ENCODE measurements around the gene NDN. TPM values are rescaled to one million over a fixed set of nuclear protein-coding genes. Genes with fewer than 3 reads are reported as not detected.
"Not testable (repeated sequence)": the region's sequence is repeated elsewhere in the genome, so short reads cannot be mapped to it uniquely, and the experiment has no call there.

The NDN gene, protein sequence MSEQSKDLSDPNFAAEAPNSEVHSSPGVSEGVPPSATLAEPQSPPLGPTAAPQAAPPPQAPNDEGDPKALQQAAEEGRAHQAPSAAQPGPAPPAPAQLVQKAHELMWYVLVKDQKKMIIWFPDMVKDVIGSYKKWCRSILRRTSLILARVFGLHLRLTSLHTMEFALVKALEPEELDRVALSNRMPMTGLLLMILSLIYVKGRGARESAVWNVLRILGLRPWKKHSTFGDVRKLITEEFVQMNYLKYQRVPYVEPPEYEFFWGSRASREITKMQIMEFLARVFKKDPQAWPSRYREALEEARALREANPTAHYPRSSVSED
- total RNA-seq: 10 to 100 TPM; 14.7 to 21.4 TPM
- long read RNA-seq, transcript NDN-202 (1 exons, 1,627 nt): major isoform, 47 of 47 reads
- long read RNA-seq, partial matches to known transcripts: 0 of 47 reads
- long read RNA-seq, other reads (novel, unspliced or antisense): 0 of 47 reads

DNA sequence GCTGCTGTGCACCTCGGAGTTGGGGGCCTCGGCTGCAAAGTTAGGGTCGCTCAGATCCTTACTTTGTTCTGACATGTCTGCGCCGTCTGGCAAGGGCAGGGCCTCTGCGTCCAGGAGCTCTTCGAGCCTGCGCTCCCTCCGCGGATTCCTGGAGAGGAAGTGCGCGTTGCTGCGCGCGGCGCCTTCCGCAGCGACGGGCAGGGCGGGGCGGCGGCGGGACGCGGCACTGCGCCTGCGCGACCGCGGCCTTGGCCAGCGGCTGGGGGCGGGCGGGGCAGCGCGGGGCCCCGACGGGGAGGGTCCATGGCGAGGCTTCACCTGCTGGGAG lies at the start of gene NDN:
Gene NDN (minus strand): TSS at position 163 of the 328 bp plus-strand sequence. CDS start 88 bp downstream, at position 75.
- intact Hi-C loops (cut with DNase I, micrococcal nuclease): no loop called here
- ATAC-seq (peak; percentile 92), DNase-seq (peak; percentile 41 to 43)

DNA sequence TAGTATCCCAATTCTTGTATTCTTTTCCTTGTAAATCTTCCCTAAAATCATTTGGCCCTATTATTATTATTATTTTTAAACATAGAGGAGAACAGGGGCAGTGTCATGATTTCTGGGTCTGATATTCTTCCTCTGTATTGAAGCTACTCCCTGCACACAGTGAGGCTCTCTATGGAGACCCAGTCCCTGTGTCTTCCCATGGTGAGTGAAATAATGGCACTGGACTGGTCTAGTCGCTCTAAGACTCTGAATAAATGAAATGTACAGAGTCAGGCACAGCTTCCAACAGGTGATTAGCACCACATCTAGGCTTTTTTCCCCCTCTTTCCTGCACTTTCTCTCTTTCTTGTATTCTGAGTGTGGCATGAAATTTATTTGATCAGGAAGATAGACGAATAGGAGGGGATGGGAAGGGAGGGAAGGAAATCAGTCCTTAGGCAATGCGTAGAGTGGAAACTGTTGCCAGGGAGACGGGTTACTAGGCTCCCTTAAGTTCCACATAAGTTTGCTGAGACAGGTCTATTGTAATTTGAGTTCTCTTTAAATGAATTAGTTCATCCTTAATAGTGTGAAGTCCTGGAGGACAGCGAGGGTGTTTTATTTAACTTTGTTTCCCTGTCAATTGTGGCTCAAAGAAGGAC lies 49.0 kb upstream of the NDN start:
- intact Hi-C loops (cut with DNase I, micrococcal nuclease): no loop called here
- no peak for ATAC-seq
- no peak for DNase-seq

DNA sequence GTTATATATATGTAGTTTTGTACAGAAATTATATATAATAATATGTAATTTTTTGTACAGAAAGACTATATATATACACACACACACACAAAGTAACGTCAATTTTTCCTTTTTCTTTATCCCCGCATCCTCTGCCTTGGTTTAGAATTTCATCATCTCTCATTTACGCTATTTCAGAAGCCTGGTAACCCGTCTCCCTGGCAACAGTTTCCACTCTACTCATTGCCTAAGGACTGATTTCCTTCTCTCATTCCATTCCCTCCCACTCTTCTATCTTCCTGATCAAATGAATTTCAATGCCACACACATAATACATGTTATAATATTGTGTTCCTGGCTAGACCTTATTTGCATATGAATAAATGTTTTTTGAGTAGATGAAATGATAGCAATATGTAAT lies 47.8 kb upstream of the NDN start:
- DNase-seq (no peak), ATAC-seq (no peak)
- intact Hi-C loops (cut with DNase I, micrococcal nuclease): no loop called here

DNA sequence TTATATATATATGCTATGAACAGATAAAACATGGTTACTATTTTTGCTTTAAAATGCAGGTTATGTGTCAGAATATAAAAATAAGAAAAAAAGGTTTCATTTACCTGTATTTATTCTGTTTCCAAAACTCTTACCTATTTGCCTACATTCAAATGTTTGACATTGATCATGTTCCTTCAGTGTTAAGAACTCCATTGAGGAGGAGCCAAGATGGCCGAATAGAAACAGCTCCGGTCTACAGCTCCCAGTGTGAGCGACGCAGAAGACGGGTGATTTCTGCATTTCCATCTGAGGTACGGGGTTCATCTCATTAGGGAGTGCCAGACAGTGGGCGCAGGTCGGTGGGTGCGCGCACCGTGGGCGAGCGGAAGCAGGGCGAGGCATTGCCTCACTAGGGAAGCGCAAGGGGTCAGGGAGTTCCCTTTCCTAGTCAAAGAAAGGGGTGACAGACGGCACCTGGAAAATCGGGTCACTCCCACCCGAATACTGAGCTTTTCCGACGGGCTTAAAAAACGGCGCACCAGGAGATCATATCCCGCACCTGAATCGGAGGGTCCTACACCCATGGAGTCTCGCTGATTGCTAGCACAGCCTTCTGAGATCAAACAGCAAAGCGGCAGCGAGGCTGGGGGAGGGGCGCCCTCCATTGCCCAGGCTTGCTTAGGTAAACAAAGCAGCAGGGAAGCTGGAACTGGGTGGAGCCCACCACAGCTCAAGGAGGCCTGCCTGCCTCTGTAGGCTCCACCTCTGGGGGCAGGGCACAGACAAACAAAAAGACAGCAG lies 27.0 kb upstream of the NDN start:
- ATAC-seq; DNase-seq; intact Hi-C loops (cut with DNase I, micrococcal nuclease): not testable (repeated sequence)

DNA sequence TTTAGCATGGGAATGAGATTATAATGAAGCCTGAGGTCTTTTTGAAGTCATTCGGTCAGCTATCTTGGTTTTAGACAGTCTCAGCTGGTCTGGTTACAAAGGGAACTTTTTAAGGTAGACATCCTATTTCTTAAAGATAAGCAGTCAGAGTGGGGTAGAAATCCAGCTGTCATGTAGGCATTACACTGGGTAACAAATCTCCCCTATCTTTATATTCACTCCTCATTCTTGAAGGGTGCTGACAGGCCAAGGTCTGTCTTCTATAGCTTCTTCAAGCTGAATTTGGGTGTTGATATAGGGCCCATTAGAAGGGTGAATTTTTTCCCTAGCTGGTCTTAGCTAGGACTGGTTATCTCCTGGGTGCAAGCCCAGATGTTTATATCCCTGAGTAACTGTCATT lies 21.2 kb upstream of the NDN start:
- no peak for ATAC-seq
- DNase-seq: no peak
- intact Hi-C loops (cut with DNase I, micrococcal nuclease): no loop called here

DNA sequence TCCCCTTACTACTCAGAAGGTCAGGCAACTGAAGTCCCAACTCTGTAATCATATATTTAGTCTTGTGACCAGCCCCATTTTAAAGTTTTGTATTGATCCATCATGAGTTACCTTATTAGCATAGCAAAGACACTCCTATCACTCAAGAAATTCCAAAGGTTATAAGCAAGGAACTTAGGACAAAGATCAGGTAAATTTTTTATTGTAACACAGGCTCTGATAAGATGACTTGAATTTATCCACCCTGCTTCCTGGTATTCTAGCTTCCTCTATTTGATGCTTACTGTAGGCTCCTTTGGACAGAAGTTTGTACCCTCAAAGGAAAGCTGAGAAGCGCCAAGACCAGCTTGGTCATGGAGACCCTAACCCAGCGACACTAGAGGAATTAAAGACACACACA lies 8.2 kb upstream of the NDN start:
- intact Hi-C loops (cut with DNase I, micrococcal nuclease): no loop called here
- DNase-seq: no peak
- ATAC-seq: peak; percentile 94

DNA sequence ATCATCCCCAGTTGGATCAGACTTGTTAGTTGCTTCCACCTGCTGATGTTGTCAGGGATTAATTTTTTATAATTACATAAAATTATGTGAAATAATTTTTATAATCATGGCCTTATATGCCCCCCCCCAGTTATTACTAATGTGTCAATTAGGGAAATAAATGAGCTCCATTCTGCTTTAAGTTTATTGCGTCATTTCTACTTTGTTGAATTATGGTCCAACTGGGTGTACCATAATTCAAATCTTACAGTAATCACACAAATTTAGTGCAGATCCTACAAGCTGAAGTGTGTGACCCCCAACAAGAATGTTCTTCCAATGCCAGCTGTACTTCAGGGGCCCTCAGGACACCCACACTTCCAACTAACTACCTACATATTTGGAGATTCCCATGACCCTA lies 7.5 kb upstream of the NDN start:
- DNase-seq (no peak), ATAC-seq (no peak)
- intact Hi-C loops (cut with DNase I, micrococcal nuclease): no loop called here

DNA sequence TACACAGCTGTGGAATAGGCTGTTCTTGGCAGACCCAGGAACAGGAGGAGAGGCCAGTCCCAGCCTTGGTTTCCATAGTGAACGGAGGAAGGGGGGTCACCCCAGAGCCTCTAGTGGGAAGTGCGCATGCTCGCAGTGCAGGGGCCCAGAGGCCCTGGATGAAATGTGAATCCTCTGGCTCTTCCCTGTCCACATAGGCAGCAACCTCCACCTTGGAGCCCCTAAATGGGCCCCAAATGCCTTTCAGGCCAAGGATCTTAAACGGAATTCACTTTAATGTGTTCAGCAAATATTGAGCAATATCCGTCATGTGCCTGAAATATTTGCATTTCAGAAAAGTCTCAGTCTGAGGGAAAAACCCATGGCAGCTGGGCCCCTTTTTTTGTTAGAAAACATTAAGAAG lies 3.3 kb upstream of the NDN start:
- peak; percentile 17 to 45 for DNase-seq
- intact Hi-C loops (cut with DNase I, micrococcal nuclease): no loop called here
- ATAC-seq: no peak

DNA sequence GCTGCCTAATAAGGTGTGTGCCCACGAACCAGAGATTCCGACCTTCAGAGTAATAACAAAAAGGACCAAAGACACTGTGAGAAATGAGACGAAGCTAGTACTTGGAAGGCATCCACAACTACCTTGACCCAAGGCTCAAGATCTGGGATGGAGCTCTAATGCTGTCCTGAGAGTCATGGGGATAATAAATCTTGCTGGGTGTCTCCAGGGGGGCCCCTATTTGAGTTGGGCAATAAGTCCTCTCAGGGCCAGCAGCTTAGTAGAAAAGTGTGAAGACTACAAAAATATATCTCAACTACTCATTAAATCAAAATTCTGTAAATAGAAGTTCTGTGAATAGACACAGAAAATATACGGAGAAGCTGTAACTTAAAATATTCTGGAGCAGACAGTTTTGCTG lies 2.9 kb upstream of the NDN start:
- intact Hi-C loops (cut with DNase I, micrococcal nuclease): no loop called here
- DNase-seq (no peak), ATAC-seq (no peak)

DNA sequence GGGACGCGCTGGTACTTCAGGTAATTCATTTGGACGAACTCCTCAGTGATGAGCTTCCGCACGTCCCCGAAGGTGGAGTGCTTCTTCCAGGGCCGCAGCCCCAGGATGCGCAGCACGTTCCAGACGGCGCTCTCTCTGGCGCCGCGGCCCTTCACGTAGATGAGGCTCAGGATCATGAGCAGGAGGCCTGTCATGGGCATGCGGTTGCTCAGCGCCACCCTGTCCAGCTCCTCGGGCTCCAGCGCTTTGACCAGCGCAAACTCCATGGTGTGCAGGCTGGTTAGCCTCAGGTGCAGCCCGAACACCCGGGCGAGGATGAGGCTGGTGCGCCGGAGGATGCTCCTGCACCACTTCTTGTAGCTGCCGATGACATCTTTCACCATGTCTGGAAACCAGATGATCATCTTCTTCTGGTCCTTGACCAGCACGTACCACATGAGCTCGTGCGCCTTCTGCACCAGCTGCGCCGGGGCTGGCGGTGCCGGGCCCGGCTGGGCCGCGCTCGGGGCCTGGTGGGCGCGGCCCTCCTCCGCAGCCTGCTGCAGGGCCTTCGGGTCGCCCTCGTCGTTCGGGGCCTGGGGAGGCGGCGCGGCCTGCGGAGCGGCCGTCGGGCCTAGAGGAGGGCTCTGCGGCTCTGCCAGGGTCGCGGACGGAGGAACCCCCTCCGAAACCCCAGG lies 501 bp downstream of the NDN start:
- DNase-seq (peak in 1 of 2 donors; percentile 6), ATAC-seq (peak; percentile 62)
- intact Hi-C loops (cut with DNase I, micrococcal nuclease): no loop called here

DNA sequence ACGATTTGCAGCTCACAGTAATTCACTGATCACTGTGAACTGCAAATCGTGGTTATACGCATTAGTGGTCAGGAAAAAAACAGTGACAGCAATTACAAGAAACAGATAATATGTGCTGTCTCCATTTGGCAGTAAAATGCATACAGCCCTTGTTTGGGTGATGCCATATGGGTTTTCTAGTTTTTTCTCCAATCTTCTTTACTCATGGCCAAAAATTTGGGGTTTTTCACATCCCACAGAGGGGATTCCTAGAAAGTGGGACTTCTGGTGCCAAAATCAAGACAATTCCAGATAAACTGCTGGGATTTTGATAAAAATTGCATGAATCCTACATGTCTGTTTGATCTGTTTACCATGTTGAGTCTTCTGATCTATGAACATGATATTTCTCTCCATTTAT lies 15.6 kb downstream of the NDN start:
- no peak for ATAC-seq
- intact Hi-C loops (cut with DNase I, micrococcal nuclease): no loop called here
- DNase-seq: no peak

DNA sequence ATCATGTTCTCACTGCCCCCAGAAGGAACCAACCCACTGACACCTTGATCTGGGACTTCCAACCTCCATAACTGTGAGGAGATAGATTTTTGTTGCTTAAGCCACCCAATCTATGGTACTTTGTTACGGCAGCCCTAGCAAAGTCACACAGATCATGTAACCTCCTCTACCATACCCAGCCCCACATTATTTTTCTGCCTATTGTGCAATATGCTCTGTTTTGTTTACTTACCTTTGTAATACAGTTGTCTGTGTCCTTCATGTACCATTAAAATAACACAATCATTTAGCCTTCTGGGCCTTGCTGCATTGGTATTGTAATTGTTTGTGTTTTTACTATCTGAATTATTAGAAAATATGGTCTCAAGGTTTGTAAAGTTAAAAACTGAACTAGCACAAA lies 16.1 kb downstream of the NDN start:
- intact Hi-C loops (cut with DNase I, micrococcal nuclease): no loop called here
- no peak for ATAC-seq
- DNase-seq: no peak

DNA sequence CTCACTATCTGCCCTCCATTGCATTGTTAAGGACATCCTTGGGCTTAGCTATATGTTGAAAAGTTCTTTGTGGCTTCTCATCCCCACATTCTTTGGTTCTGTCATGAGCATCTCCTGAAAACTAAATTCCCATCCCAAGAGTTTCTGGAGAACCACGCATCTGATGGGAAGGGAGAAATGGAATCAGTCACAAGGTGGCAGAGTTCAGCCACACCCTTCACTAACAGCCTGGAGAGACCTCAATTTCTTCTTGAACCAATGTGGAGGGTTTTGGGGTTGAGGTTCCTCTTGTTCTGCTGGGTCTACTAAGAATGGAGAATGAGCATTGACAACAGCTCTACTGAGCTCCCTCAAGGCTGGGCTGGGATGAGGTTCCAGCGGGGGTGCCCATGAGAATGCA lies 23.9 kb downstream of the NDN start:
- intact Hi-C loops (cut with DNase I, micrococcal nuclease): no loop called here
- no peak for DNase-seq
- ATAC-seq: no peak

DNA sequence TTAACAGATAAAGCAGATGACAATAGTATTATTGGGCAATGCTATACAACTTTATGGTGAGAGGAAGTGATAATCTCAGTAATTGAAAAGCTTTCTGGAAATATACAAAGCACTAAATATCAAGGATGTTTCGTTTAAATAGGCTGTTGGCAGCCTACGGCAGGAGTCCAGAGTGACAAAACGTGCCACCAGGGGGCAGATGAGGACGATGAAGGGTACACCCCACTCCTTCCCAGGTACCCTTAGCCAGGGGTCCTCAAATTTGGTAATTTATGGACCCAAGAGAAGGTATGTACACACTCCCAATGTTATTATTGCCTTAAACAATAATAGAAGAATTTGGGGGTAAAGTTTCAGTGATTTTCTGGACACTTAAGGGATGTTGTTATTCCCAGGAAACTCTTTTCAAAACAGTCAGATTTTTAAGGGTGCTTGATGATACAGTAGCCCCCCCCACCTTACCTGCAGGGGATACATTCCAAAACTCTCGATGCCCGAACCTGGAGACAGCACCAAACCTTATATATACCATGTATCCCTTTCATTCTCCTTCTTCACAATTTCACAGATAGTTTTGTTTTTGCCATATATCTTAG lies 38.1 kb downstream of the NDN start:
- intact Hi-C loops (cut with DNase I, micrococcal nuclease): loop anchor here in 1 of 2 donors (10.0 kb wide), 1 partner anchor 226 kb away; no protein-coding TSS in a partner anchor

DNA sequence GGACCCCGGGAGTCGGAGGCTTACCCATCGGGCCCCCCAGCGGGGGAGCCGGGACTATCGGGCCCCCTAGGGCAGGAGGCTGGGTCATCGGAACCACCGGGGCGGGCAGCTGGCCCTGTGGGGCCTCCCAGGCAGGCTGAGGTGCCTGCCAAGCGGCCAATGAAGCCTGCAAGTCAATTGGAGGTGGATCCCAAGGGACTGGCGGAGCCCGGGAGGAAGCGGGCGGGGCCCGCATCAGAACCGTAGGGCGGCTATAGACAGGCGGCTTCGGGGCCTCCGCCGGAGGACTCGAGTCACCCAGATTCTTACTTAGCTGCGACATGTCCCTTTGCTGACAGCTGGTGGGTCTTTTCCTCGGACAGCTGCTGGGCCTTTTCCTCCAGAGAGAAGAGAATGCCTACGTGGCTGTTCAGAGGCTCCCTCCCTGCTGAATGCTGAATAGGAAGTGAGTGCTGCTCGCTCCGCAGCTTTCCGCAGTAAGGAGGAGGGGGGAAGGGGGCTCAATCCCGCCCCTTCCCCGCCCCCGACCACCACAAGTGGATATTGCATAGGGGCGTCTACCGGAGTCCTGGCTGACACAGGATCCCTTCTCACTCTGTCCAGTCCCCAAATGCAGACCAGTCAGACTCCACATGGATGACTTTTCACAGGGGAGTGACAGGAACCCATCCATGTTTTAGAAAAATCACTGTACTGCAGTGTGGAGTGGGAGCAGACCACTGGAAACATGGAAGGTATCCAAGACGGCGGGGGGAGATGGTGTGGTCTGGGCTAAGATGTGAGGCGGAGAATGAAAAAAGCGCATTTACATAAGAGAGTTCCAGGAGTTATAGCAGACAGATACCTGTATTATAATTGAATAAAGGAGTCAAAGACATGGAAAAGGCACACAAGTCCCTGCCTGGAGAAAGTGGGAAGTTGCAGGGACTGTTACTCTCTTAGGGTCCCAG lies 39.4 kb downstream of the NDN start, which contains the start of gene MAGEL2:
Gene MAGEL2 (minus strand): TSS at position 447 of the 950 bp plus-strand sequence. CDS start 125 bp downstream, at position 322.
- intact Hi-C loops (cut with DNase I, micrococcal nuclease): loop anchor here in 1 of 2 donors (10.0 kb wide), 1 partner anchor 227 kb away; no protein-coding TSS in a partner anchor

More for the DNA sequence above, 38.1 kb downstream of the NDN start:
- DNase-seq: peak in 1 of 2 donors; percentile 55
- ATAC-seq: no peak

DNA sequence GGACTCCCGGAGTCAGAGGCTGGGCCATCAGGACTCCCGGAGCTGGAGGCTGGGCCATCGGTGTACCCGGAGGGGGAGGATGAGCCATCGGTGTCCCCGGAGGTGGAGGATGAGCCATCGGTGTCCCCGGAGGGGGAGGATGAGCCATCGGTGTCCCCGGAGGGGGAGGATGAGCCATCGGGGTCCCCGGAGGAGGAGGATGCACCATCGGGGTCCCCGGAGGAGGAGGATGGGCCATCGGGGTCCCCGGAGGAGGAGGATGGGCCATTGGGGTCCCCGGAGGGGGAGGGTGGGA lies 40.2 kb downstream of the NDN start:
- ATAC-seq (no peak), DNase-seq (no peak)
- intact Hi-C loops (cut with DNase I, micrococcal nuclease): loop anchor here in 1 of 2 donors (10.0 kb wide), 1 partner anchor 228 kb away; no protein-coding TSS in a partner anchor

More for the DNA sequence above, 39.4 kb downstream of the NDN start, which contains the start of gene MAGEL2:
- DNase-seq (no peak), ATAC-seq (no peak)

Measured in left colon (tissue), 2 donors.